A549 (cell line): ENCODE measurements around the gene RPRD2. TPM values are rescaled to one million over a fixed set of nuclear protein-coding genes. Genes with fewer than 3 reads are reported as not detected.
A peak's percentile ranks its signal among the peaks of the same experiment; 100 is the strongest.

Source experiments
- ATAC-seq, 2 experiments: fragments of 200-7000 bp in 1 of 2; fragments of >200 bp in 1 of 2; cut with Nextera tagmentation in 1 of 2; cut with Tn5 transposase in 1 of 2; 3 replicates each; pipeline versions ENCODE4 v1.8.0 to v1.9.1; 2018 to 2020; ENCODE audit warnings: mild to moderate bottlenecking in 1 of 2, moderate library complexity in 1 of 2
- CTCF ChIA-PET: fragments of 300-600 bp; sonication (Branson Sonifier 250); formaldehyde crosslinking; extraction: SDS; loops from one replicate; lab custom pipeline; 2021; ENCODE audit warnings: antibody characterized with exemption, inconsistent platforms; lab: Yijun Ruan, JAX
- POLR2A ChIA-PET: fragments of 350-600 bp; formaldehyde crosslinking; extraction: SDS; loops from one replicate; lab custom pipeline; 2021; ENCODE audit warnings: antibody characterized with exemption, inconsistent platforms; lab: Yijun Ruan, JAX
- DNase-seq, 2 experiments: peaks; one replicate each; pipeline versions ENCODE4 v3.0.0 to v3.0.0-alpha.2; 2011 to 2016; ENCODE audit warnings: low read depth in 1 of 2, low spot score in 1 of 2
- FAIRE-seq: peaks from 2 replicates; lab custom pipeline; 2011; peaks lifted over from hg19 to GRCh38; lab: Jason Lieb, UNC
- H3K27ac ChIP-seq, 2 experiments: fragments of >200 bp; sonication (Bioruptor Twin); formaldehyde crosslinking; 3 replicates each; pipeline ENCODE4 v1.5.1; 2016 to 2017
- H3K4me1 ChIP-seq: fragments of >200 bp; sonication (Bioruptor Twin); formaldehyde crosslinking; 3 replicates; pipeline ENCODE4 v1.6.1; 2016
- H3K4me2 ChIP-seq: fragments of >200 bp; sonication (Bioruptor Twin); formaldehyde crosslinking; 3 replicates; pipeline ENCODE4 v1.6.1; 2016
- H3K4me3 ChIP-seq: fragments of >200 bp; sonication (Bioruptor Twin); formaldehyde crosslinking; 3 replicates; pipeline ENCODE4 v1.5.1; 2016
- H3K9me3 ChIP-seq: fragments of >200 bp; sonication (Bioruptor Twin); formaldehyde crosslinking; 3 replicates; pipeline ENCODE4 v1.6.1; 2016
- BHLHE40 ChIP-seq: IDR thresholded peaks from 2 replicates; pipeline ENCODE4 v1.6.1; 2012; ENCODE audit warnings: low read depth, low read length, inconsistent platforms
- CBX8 ChIP-seq: fragments of 200-600 bp; sonication (generic); IDR thresholded peaks from 2 replicates; pipeline ENCODE4 v1.6.1; 2016
- CEBPB ChIP-seq, 2 experiments: fragments of >200 bp in 1 of 2; sonication (Bioruptor Twin) in 1 of 2; formaldehyde crosslinking in 1 of 2; IDR thresholded peaks; 2 replicates each; pipeline ENCODE4 v1.6.1; 2012 to 2016
- CHD2 ChIP-seq: fragments of 150-350 bp; IDR thresholded peaks from 2 replicates; pipeline ENCODE4 v1.6.1; 2014; ENCODE audit warnings: low read length; ENCODE audit not compliant: partially characterized antibody
- CTCF ChIP-seq: fragments of >200 bp; sonication (Bioruptor Twin); formaldehyde crosslinking; IDR thresholded peaks from 3 replicates; pipeline ENCODE4 v1.5.1; 2016
- EHF ChIP-seq: fragments of 250-450 bp; sonication (Bioruptor Pico); IDR thresholded peaks from 2 replicates; pipeline ENCODE4 v1.5.0; 2020; ENCODE audit warnings: mild to moderate bottlenecking
- EP300 ChIP-seq, 2 experiments: fragments of >200 bp; sonication (Bioruptor Twin); formaldehyde crosslinking; IDR thresholded peaks; 2 replicates in 1 of 2; 3 replicates in 1 of 2; pipeline ENCODE4 v1.6.1; 2016 to 2017
- ESRRA ChIP-seq: fragments of 150-350 bp; IDR thresholded peaks from 2 replicates; pipeline ENCODE4 v1.6.1; 2014; ENCODE audit warnings: mild to moderate bottlenecking, low read length, borderline replicate concordance
- FOSL2 ChIP-seq, 2 experiments: fragments of 450-650 bp in 1 of 2; fragments of >200 bp in 1 of 2; sonication (Bioruptor Twin) in 1 of 2; formaldehyde crosslinking; IDR thresholded peaks; 2 replicates each; pipeline versions ENCODE4 v1.5.0 to v1.6.1; 2016 to 2020; ENCODE audit warnings: mild to moderate bottlenecking in 1 of 2, moderate library complexity in 1 of 2
- FOXS1 ChIP-seq: fragments of 250-450 bp; sonication (Bioruptor Pico); IDR thresholded peaks from 2 replicates; pipeline ENCODE4 v1.5.0; 2020; ENCODE audit warnings: mild to moderate bottlenecking, moderate library complexity
- GATA3 ChIP-seq: IDR thresholded peaks from 2 replicates; pipeline ENCODE4 v1.6.1; 2012; ENCODE audit warnings: borderline replicate concordance
- HDAC2 ChIP-seq: fragments of 200-600 bp; sonication (generic); IDR thresholded peaks from 2 replicates; pipeline ENCODE4 v1.6.1; 2016
- JUNB ChIP-seq: fragments of >200 bp; sonication (Bioruptor Twin); formaldehyde crosslinking; IDR thresholded peaks from 2 replicates; pipeline ENCODE4 v1.6.1; 2016
- MAFK ChIP-seq: fragments of 450-650 bp; IDR thresholded peaks from 2 replicates; pipeline ENCODE4 v1.6.1; 2014; ENCODE audit not compliant: partially characterized antibody
- NFE2L2 ChIP-seq: fragments of 150-350 bp; conservative IDR thresholded peaks from 2 replicates; pipeline ENCODE4 v1.6.1; 2014; ENCODE audit warnings: low read length
- NPAS2 ChIP-seq: fragments of 250-450 bp; sonication (Bioruptor Pico); IDR thresholded peaks from 2 replicates; pipeline ENCODE4 v1.8.0; 2022; ENCODE audit warnings: mild to moderate bottlenecking, moderate library complexity, borderline replicate concordance
- NR3C1 ChIP-seq: fragments of >200 bp; sonication (Bioruptor Twin); formaldehyde crosslinking; IDR thresholded peaks from 3 replicates; pipeline ENCODE4 v1.6.1; 2017
- POLR2AphosphoS2 ChIP-seq: conservative IDR thresholded peaks from 2 replicates; pipeline ENCODE4 v1.6.1; 2012; ENCODE audit warnings: low read length, improper control_type of control experiment, inconsistent platforms
- RARB ChIP-seq: fragments of 250-450 bp; sonication (Bioruptor Pico); IDR thresholded peaks from 2 replicates; pipeline ENCODE4 v1.8.0; 2021; ENCODE audit warnings: mild to moderate bottlenecking, moderate library complexity
- REST ChIP-seq: fragments of 200-600 bp; sonication (generic); IDR thresholded peaks from 2 replicates; pipeline ENCODE4 v1.6.1; 2016; ENCODE audit warnings: antibody characterized with exemption, mild to moderate bottlenecking, moderate library complexity
- RFX5 ChIP-seq: fragments of 450-650 bp; IDR thresholded peaks from 2 replicates; pipeline ENCODE4 v1.7.1; 2014; ENCODE audit warnings: antibody characterized with exemption, mild to moderate bottlenecking, moderate library complexity
- SMC3 ChIP-seq: fragments of >200 bp; sonication (Bioruptor Twin); formaldehyde crosslinking; IDR thresholded peaks from 3 replicates; pipeline ENCODE4 v1.6.1; 2018; ENCODE audit warnings: inconsistent platforms
- SREBF2 ChIP-seq: fragments of 450-650 bp; IDR thresholded peaks from 2 replicates; pipeline ENCODE4 v1.6.1; 2014; ENCODE audit warnings: mild to moderate bottlenecking, moderate library complexity
- ZFP36 ChIP-seq: fragments of 450-650 bp; IDR thresholded peaks from 2 replicates; pipeline ENCODE4 v1.6.1; 2014; ENCODE audit warnings: borderline replicate concordance; ENCODE audit not compliant: partially characterized antibody
- ZNF302 ChIP-seq: fragments of 250-450 bp; sonication (Bioruptor Pico); IDR thresholded peaks from 2 replicates; pipeline ENCODE4 v1.9.0; 2021; ENCODE audit warnings: inconsistent platforms, mild to moderate bottlenecking, moderate library complexity
- WGBS: methylation state at CpG from one replicate; pipeline ENCODE4 v1.1.6; 2017; ENCODE audit errors: missing lambda C conversion rate; 5-methylcytosine and 5-hydroxymethylcytosine counted together
- polyA plus RNA-seq, 4 experiments: library from polyadenylated mRNA; depleted of rRNA in 3 of 4; stranded (reverse); fragments of >200 nt; fragmentation: RNase III in 1 of 4; extraction: RNeasy Plus Mini Kit Qiagen cat#74134 plus additional on column Dnase treatment in 1 of 4; gene quantifications; 2 replicates in 3 of 4; 3 replicates in 1 of 4; pipeline ENCODE4 v1.2.3, GENCODE V29; 2011 to 2017

Gene RPRD2
- polyA plus RNA-seq, 2 of the 4 experiments (the other 2 are of a cell fraction), result 10.3 to 20.8 TPM

GRCh38 chr1:150366416-150367296, 2.7 kb downstream of the RPRD2 start:
- FAIRE-seq, result no peak
- ChIA-PET CTCF (interaction anchor here (0.6 kb wide), 1 partner anchor 79 kb away, joined by 3 read pairs; no protein-coding TSS in a partner anchor), POLR2A (no interaction called here)

DNA sequence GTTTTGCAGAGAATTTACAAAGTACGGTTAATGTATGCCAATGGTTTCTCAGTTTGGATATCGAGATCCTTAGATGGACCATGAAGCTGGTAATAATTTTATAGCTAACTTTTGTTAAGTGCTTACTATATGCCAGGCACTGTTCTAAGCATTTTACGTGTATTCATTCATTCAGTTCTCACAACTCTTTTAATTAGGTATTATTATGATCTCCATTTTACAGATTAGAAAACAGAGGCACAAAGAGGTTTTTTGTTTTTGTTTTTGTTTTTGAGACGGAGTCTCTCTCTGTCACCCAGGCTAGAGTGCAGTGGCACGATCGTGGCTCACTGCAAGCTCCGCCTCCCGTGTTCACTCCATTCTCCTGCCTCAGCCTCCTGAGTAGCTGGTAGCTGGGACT, 7.2 kb downstream of the RPRD2 start:
- POLR2A ChIA-PET, result interaction anchor here (0.6 to 1.3 kb wide), 2 partner anchors 8 to 259 kb away, joined by 3 to 9 read pairs; partner anchors contain the start of gene RPRD2
- CTCF ChIA-PET, result interaction anchor here (1.2 kb wide), 1 partner anchor 11 kb away, joined by 3 read pairs; no protein-coding TSS in a partner anchor
- no peak for FAIRE-seq

More at GRCh38 chr1:150366416-150367296, 2.7 kb downstream of the RPRD2 start:
- peak; percentile 74 for TF ChIP-seq MAFK
- TF ChIP-seq NR3C1, result no peak
- no peak for TF ChIP-seq RFX5
- no peak for TF ChIP-seq FOSL2 (IDR thresholded peaks at IDR 0.05)
- peak; percentile 49 for TF ChIP-seq FOSL2 (CRISPR knock-in tag; IDR thresholded peaks at IDR 0.05)
- peak in 1 of 2 experiments; percentile 10; a peak in 1 of 4 replicates for TF ChIP-seq CEBPB (IDR thresholded peaks at IDR 0.05)
- H3K4me2 ChIP-seq, result peak overlapping the region; percentile 90
- H3K4me1 ChIP-seq, result peaks cover 38% of the 10 kb centered on the region
- H3K9me3 ChIP-seq, result no peaks in the 10 kb centered on the region
- no peak for DNase-seq
- H3K4me3 ChIP-seq, result peak overlapping the region; percentile 68
- ATAC-seq, result no peak
- H3K27ac ChIP-seq, result peak overlapping the region; percentile 94
- WGBS, result 15% methylated on average over 12 of the region's 12 CpGs

DNA sequence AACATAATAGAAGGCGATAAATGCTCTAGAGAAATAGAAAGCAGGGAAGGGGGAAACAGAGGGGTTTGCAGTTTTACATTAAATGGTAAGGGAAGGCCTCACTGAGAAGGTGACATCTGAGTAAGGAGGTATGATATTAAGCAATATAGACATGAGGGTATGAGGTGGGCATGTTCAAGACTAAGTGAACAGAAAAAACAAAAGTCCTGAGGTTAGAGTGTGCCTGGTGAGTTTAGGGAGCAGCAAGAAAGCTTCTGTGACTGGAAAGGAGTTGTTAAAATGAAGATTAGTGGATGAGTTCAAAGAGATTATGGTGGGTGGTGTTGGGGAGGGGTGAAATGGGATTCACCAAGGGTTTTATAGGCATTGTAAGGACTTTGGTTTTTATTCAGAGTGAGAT, 8.6 kb downstream of the RPRD2 start:
- ATAC-seq (no peak), DNase-seq (no peak), FAIRE-seq (no peak)
- peaks cover 37% of the 10 kb centered on the region for H3K4me1 ChIP-seq
- no peak for TF ChIP-seq EHF
- TF ChIP-seq CHD2, result no peak
- no peak for TF ChIP-seq SMC3
- no peak for TF ChIP-seq RARB (CRISPR knock-in tag)
- no peak overlapping the region for H3K4me2 ChIP-seq
- CTCF ChIA-PET, result no interaction called here
- H3K4me3 ChIP-seq, result no peak overlapping the region
- H3K27ac ChIP-seq, result no peak overlapping the region
- WGBS, result 75% methylated on average over 1 of the region's 1 CpG
- POLR2A ChIA-PET, result interaction anchor here (1.3 kb wide), 2 partner anchors 8 to 9 kb away, joined by 3 to 9 read pairs; partner anchors contain the start of gene RPRD2
- H3K9me3 ChIP-seq, result no peaks in the 10 kb centered on the region

More for the DNA sequence above, 7.2 kb downstream of the RPRD2 start:
- no peak overlapping the region for H3K4me3 ChIP-seq
- peaks cover 43% of the 10 kb centered on the region for H3K4me1 ChIP-seq
- H3K27ac ChIP-seq, result no peak overlapping the region
- TF ChIP-seq CEBPB (IDR thresholded peaks at IDR 0.05) (no peak), HDAC2 (0 out of 2 replicates have a peak, but pooled peaks have one; percentile 64), ZNF302 (CRISPR knock-in tag) (no peak)
- 93% methylated on average over 8 of the region's 8 CpGs for WGBS
- ATAC-seq, result no peak
- no peak for DNase-seq
- no peaks in the 10 kb centered on the region for H3K9me3 ChIP-seq
- peak overlapping the region; percentile 20; the same call in 2 of the 3 replicates for H3K4me2 ChIP-seq

GRCh38 chr1:150376110-150376509, 12.2 kb downstream of the RPRD2 start:
- POLR2A ChIA-PET, result interaction anchor here (1.4 kb wide), 1 partner anchor 12 kb away, joined by 7 read pairs; the partner anchor contains the start of gene RPRD2
- Histone ChIP-seq H3K4me1 (peaks cover 23% of the 10 kb centered on the region), H3K4me2 (peak overlapping the region; percentile 19; the same call in 2 of the 3 replicates), H3K27ac (no peak overlapping the region), H3K9me3 (no peaks in the 10 kb centered on the region), H3K4me3 (no peak overlapping the region)
- CTCF ChIA-PET, result no interaction called here
- ATAC-seq (no peak), FAIRE-seq (no peak), DNase-seq (no peak)
- TF ChIP-seq NFE2L2 (no peak), ZFP36 (no peak), NPAS2 (CRISPR knock-in tag) (no peak), ESRRA (no peak), RFX5 (no peak), POLR2AphosphoS2 (no peak), JUNB (no peak), CBX8 (no peak), EP300 (IDR thresholded peaks at IDR 0.05) (no peak), SMC3 (no peak), FOXS1 (no peak), GATA3 (no peak), CTCF (no peak), BHLHE40 (no peak), CEBPB (IDR thresholded peaks at IDR 0.05) (no peak), SREBF2 (no peak), REST (no peak)
